Measurements from ENCODE around the gene TIE1. TPM values are rescaled to one million over a fixed set of nuclear protein-coding genes. Genes with fewer than 3 reads are reported as not detected.

The TIE1 gene
- total and polyA plus RNA-seq, 11 donors = 19.2 to 65.1 (median 28.4) TPM

DNA sequence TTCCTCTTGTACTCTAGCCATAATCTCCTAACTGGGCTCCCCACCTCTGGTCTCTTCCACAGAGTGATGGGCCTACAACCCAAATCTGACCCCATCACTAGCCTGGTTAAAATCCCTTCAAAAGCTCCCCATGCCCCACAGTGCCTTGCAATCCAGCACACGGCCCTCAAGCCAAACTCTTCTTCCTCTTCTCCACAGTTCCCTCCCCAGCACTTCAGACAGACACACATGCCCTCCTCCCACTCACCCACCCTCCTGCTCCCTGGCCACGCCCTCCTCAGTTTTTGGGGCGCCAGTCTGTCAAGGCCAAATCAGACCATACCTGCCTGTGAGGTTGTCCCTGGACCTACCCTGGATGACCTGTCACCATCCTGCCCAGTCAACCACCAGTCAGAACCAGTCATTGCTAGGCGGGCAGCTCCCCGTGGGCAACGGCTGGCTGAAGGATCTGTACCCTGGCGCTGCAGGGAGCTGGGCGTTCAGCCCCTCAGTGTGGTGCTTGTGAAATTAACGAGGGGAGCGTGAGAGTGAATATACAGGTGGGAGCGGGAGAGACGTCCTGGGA lies 16.2 kb upstream of the TIE1 start:
- Histone ChIP-seq H3K27ac (no peak overlapping the region), H3K9me3 (no peaks in the 10 kb centered on the region), H3K4me1 (peaks cover 0 to 3% (median 0%) of the 10 kb centered on the region in 12 donors), H3K36me3 (no peaks in the 10 kb centered on the region), H3K4me3 (no peak overlapping the region), H3K27me3 (no peaks in the 10 kb centered on the region)
- DNase-seq (no peak), ATAC-seq (no peak)
- 91 to 92% (median 91%) methylated on average over 11 to 12 of the region's 12 CpGs for WGBS, 4 donors
- intact Hi-C loops (cut with DNase I) = no loop called here
- TF ChIP-seq, protein P1, sequence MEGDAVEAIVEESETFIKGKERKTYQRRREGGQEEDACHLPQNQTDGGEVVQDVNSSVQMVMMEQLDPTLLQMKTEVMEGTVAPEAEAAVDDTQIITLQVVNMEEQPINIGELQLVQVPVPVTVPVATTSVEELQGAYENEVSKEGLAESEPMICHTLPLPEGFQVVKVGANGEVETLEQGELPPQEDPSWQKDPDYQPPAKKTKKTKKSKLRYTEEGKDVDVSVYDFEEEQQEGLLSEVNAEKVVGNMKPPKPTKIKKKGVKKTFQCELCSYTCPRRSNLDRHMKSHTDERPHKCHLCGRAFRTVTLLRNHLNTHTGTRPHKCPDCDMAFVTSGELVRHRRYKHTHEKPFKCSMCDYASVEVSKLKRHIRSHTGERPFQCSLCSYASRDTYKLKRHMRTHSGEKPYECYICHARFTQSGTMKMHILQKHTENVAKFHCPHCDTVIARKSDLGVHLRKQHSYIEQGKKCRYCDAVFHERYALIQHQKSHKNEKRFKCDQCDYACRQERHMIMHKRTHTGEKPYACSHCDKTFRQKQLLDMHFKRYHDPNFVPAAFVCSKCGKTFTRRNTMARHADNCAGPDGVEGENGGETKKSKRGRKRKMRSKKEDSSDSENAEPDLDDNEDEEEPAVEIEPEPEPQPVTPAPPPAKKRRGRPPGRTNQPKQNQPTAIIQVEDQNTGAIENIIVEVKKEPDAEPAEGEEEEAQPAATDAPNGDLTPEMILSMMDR (IDR thresholded peaks at IDR 0.05) = no peak
- no peak for TF ChIP-seq POLR2A (IDR thresholded peaks at IDR 0.05)

DNA sequence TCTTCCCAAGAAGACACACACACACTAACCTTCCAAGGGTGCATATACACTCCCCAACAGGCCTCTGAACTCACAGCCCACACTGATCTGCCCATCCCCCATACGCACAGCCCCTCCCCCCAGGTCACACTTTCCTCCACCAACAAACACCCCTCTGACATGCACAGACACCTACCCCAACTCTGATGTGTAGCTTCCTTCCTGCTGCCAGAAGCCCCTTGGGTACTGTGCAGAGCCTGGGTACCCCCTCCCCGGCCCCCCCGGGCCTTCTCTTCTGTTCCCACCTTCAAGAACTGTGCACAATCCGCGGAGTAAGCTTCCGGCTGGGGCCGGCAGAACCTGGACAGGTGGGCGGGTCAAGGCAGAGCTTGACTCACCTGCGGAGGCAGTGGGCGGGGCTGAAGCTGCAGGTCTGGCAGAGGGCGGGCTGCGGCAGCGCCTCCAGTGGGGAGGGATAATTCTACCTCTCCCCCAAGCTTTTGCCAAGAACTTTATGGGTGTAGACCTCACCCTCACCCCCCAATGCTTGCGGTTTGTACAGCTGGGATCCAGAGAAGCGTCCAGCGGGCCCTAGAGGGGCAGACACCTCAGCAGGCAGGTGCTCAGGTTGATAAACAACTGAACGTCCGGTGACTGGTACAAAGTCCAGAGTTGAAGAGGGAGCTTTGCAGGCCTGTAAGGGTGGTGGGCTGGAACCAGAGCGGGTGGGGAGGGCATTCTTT lies 15.4 kb upstream of the TIE1 start, which contains the start of gene C1orf210:
Gene C1orf210 (minus strand): TSS at position 313 of the 722 bp plus-strand sequence. CDS start 2,311 bp downstream, outside the sequence.
- no peak for TF ChIP-seq POLR2A (IDR thresholded peaks at IDR 0.05)
- TF ChIP-seq, protein P1 (IDR thresholded peaks at IDR 0.05) = no peak
- no peaks in the 10 kb centered on the region for H3K27me3 ChIP-seq
- H3K4me1 ChIP-seq = peaks cover 0 to 3% (median 0%) of the 10 kb centered on the region in 12 donors
- 61 to 69% (median 65%) methylated on average over 14 to 19 of the region's 19 CpGs for WGBS, 4 donors
- H3K27ac ChIP-seq = no peak within 1 kb of the TSS
- intact Hi-C loops (cut with DNase I) = no loop called here
- no peaks in the 10 kb centered on the region for H3K36me3 ChIP-seq
- H3K4me3 ChIP-seq = no peak within 1 kb of the TSS
- ATAC-seq = peak in 1 of 4 donors; percentile 17
- H3K9me3 ChIP-seq = no peaks in the 10 kb centered on the region
- DNase-seq = peak in 1 of 5 donors; percentile 5

DNA sequence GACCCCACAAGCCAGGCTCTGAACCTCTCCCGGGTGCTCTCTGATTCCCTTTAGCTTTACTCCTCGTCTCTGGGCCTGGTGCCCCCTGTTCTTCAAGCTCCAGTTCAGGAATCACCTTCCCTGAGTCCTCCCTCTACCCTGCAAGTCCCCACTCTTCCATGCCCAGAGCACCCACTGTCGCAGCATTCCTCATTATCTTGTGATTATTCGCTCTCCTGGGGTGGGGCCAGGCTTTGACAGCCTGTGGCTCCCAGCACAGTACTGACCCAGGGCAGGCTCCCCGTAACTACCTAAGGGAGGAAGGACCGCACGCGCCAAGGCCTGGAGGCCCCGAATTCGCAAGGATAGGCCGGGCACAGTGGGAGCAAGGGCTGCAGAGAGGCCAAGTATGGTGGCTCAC lies 14.7 kb upstream of the TIE1 start:
- Histone ChIP-seq H3K27ac (no peak overlapping the region), H3K4me1 (peaks cover 0 to 3% (median 0%) of the 10 kb centered on the region in 12 donors), H3K36me3 (no peaks in the 10 kb centered on the region), H3K9me3 (no peaks in the 10 kb centered on the region), H3K4me3 (no peak overlapping the region), H3K27me3 (no peaks in the 10 kb centered on the region)
- intact Hi-C loops (cut with DNase I) = no loop called here
- no peak for ATAC-seq
- DNase-seq = peak in 1 of 5 donors; percentile 7
- WGBS, 4 donors = 92 to 96% (median 95%) methylated on average over 11 of the region's 11 CpGs
- TF ChIP-seq, protein P1 (IDR thresholded peaks at IDR 0.05) = no peak
- no peak for TF ChIP-seq POLR2A (IDR thresholded peaks at IDR 0.05)

DNA sequence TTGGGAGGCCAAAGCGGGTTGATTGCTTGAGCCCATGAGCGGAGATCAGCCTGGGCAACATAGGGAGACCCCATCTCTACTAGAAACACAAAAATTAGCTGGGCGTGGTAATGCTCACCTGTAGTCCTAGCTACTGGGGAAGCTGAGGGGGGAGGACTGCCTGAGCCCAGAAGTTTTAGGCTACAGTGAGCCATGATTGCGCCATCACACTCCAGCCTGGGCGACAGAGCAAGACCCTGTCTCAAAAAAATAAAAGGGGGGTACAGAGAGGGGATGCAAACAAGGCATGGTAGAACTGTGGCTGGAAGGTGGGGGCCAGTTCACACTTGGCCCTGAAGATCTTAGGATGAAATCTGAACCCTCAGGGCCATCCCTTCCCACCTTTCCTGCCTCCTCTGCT lies 14.2 kb upstream of the TIE1 start:
- H3K4me3 ChIP-seq = no peak overlapping the region
- WGBS, 4 donors = 96 to 100% (median 97%) methylated on average over 5 of the region's 5 CpGs
- H3K27me3 ChIP-seq = no peaks in the 10 kb centered on the region
- ATAC-seq (no peak), DNase-seq (no peak)
- TF ChIP-seq, protein P1 (IDR thresholded peaks at IDR 0.05) = no peak
- TF ChIP-seq POLR2A (IDR thresholded peaks at IDR 0.05) = no peak
- no peaks in the 10 kb centered on the region for H3K36me3 ChIP-seq
- H3K9me3 ChIP-seq = no peaks in the 10 kb centered on the region
- H3K27ac ChIP-seq = no peak overlapping the region
- H3K4me1 ChIP-seq = peaks cover 0 to 3% (median 0%) of the 10 kb centered on the region in 12 donors
- intact Hi-C loops (cut with DNase I) = no loop called here
